Left lobe of liver (tissue), 2 donors: ENCODE results near the gene NBPF11. TPM values are rescaled to one million over a fixed set of nuclear protein-coding genes. Genes with fewer than 3 reads are reported as not detected.
A peak's percentile ranks its signal among the peaks of the same experiment; 100 is the strongest.
"Not testable (repeated sequence)": the region's sequence is repeated elsewhere in the genome, so short reads cannot be mapped to it uniquely, and the experiment has no call there.

ENCODE experiments used
- ATAC-seq: fragments of 200-7000 bp; cut with Tn5 transposase; one replicate; pipeline ENCODE4 v1.9.1; 2020; ENCODE audit warnings: mild to moderate bottlenecking, moderate library complexity
- DNase-seq: peaks from one replicate; pipeline ENCODE4 v3.0.0-alpha.2; 2020; ENCODE audit warnings: low spot score
- total RNA-seq: library from RNA; stranded (reverse); gene quantifications from one replicate; pipeline ENCODE4 v1.2.1, GENCODE V29; 2021
- donor health status: DM: no; HTN: no; CAD: no; lungs with moderate emphysema.
- donor health status: DM: no; HTN: yes; CAD: no.

Gene NBPF11
- total RNA-seq, 1 donor from 2014 or later: 10.9 TPM

DNA sequence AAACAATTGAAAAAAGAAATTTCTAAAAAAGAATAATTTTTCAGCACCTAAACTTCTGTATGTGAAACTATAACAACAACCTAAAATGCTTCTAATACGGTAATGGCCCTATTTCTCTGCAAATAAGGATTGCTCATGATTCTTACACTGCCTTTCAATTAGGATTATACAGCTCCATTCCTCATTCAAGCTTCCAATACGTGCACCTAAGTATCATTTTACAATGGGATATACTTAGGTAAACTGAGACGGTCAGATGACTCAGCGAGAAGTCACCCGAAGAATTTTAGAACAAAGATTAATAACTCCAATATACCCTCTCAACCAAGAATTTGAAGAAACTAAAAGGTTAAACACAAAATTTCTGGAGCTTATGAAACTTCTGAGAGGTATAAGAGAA lies 83.9 kb downstream of the NBPF11 start:
- ATAC-seq, DNase-seq: not testable (repeated sequence)

DNA sequence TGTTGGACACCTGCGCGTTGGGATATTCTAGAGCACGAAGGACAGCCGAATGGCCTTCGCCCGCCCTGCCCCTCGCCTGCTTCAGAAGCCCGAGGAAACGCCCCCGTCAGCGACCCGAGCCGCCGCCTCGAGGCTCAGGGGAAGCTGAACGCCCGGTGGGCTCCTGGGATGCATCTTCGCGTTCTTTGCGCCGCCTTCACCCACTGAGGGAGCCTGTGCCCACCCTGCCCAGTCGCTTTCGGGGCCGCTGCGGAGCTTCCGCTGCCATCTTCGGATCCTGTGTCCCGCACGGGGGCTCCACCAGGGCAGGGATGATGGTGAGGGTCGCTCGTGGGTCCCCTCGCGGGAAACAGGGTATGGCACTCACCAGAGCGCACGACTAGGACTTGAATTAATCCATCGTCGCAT lies 91.8 kb downstream of the NBPF11 start:
- peak; percentile 25 for ATAC-seq
- DNase-seq: not testable (repeated sequence)

DNA sequence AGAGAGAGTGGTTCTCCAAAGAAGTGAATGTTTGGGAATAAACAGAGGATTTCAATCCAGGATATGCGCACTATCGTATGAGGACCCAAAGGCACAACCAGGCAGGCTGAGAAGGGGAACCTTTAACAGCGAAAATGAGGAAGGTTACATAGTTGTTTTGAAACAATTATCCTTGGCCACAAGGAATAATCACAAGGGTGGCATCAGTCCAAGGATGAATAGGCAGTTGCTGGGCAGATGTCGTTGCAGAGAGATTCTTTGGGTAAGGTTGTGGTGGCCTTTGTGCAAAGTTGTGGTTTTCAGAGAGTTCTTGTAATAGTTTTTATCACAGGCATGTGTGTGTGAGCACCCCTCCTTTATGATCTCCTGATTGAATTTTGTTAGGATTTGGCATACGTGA lies 94.7 kb downstream of the NBPF11 start:
- ATAC-seq: peak; percentile 14
- DNase-seq: not testable (repeated sequence)

Other genes with a start within 250 kb of the NBPF11 start
- not detected for gene GJA8, start 249.5 kb downstream of the NBPF11 start, total RNA-seq
- gene GPR89B, start 223.9 kb downstream of the NBPF11 start, total RNA-seq: 8.5 TPM